ENCODE measurements around the gene LEMD2.

The LEMD2 gene

GRCh38 chr6:33817489-33817888 lies 28.6 kb upstream of the LEMD2 start:
- no peaks in the 10 kb centered on the region for H3K36me3 ChIP-seq (ENCODE audit: insufficient read depth, low read length)

GRCh38 chr6:33816911-33817310 lies 28.0 kb upstream of the LEMD2 start:
- H3K27ac ChIP-seq (ENCODE audit: low read depth, low read length, poor library complexity, severe bottlenecking): no peak overlapping the region
- no peak for TF ChIP-seq EZH2 (IDR thresholded peaks at IDR 0.05; ENCODE audit: borderline replicate concordance, low read length)
- no peak for TF ChIP-seq CTCF (IDR thresholded peaks at IDR 0.05; ENCODE audit: low read length)
- 0 out of 2 replicates have a peak, but pooled peaks cover 8% of the 10 kb centered on the region for H3K27me3 ChIP-seq (ENCODE audit: insufficient read depth, low read length)

More at GRCh38 chr6:33817489-33817888, 28.6 kb upstream of the LEMD2 start:
- H3K4me2 ChIP-seq (ENCODE audit: low read length): no peak overlapping the region
- H2AFZ ChIP-seq (ENCODE audit: low read length): no peak overlapping the region
- no peaks in the 10 kb centered on the region for H3K9me2 ChIP-seq (ENCODE audit: low read depth, low read length)
- no peaks in the 10 kb centered on the region for H3K79me2 ChIP-seq (ENCODE audit: insufficient read depth, low read length)
- no peak for TF ChIP-seq CTCF (IDR thresholded peaks at IDR 0.05; ENCODE audit: low read length)
- no peak for TF ChIP-seq EZH2 (IDR thresholded peaks at IDR 0.05; ENCODE audit: borderline replicate concordance, low read length)
- no peaks in the 10 kb centered on the region for H3K9me3 ChIP-seq (ENCODE audit: low read length)
- H3K4me3 ChIP-seq (ENCODE audit: low read depth, low read length, poor library complexity, severe bottlenecking): no peak overlapping the region
- H4K20me1 ChIP-seq (ENCODE audit: insufficient read depth, low read length): no peaks in the 10 kb centered on the region
- H3K27me3 ChIP-seq (ENCODE audit: insufficient read depth, low read length): 0 out of 2 replicates have a peak, but pooled peaks cover 8% of the 10 kb centered on the region
- no peak overlapping the region for H3K27ac ChIP-seq (ENCODE audit: low read depth, low read length, poor library complexity, severe bottlenecking)
- no peaks in the 10 kb centered on the region for H3F3A ChIP-seq (ENCODE audit: insufficient read depth, low read length)
- no peaks in the 10 kb centered on the region for H3K4me1 ChIP-seq (ENCODE audit: insufficient read depth, low read length, severe bottlenecking)
- no peak overlapping the region for H3K9ac ChIP-seq (ENCODE audit: low read length)

GRCh38 chr6:33815854-33816253 lies 26.9 kb upstream of the LEMD2 start:
- Histone ChIP-seq H3K4me2 (ENCODE audit: low read length) (no peak overlapping the region), H4K20me1 (ENCODE audit: insufficient read depth, low read length) (no peaks in the 10 kb centered on the region), H3K4me1 (ENCODE audit: insufficient read depth, low read length, severe bottlenecking) (no peaks in the 10 kb centered on the region), H3K36me3 (ENCODE audit: insufficient read depth, low read length) (no peaks in the 10 kb centered on the region), H3F3A (ENCODE audit: insufficient read depth, low read length) (no peaks in the 10 kb centered on the region), H3K9ac (ENCODE audit: low read length) (no peak overlapping the region), H3K9me2 (ENCODE audit: low read depth, low read length) (no peaks in the 10 kb centered on the region), H3K27me3 (ENCODE audit: insufficient read depth, low read length) (0 out of 2 replicates have a peak, but pooled peaks cover 3% of the 10 kb centered on the region), H3K4me3 (ENCODE audit: low read depth, low read length, poor library complexity, severe bottlenecking) (no peak overlapping the region), H3K79me2 (ENCODE audit: insufficient read depth, low read length) (no peaks in the 10 kb centered on the region), H3K9me3 (ENCODE audit: low read length) (no peaks in the 10 kb centered on the region), H3K27ac (ENCODE audit: low read depth, low read length, poor library complexity, severe bottlenecking) (no peak overlapping the region), H2AFZ (ENCODE audit: low read length) (no peak overlapping the region)
- TF ChIP-seq CTCF (IDR thresholded peaks at IDR 0.05; ENCODE audit: low read length) (no peak), EZH2 (IDR thresholded peaks at IDR 0.05; ENCODE audit: borderline replicate concordance, low read length) (no peak)

More at GRCh38 chr6:33816911-33817310, 28.0 kb upstream of the LEMD2 start:
- no peaks in the 10 kb centered on the region for H3K9me3 ChIP-seq (ENCODE audit: low read length)
- no peaks in the 10 kb centered on the region for H3K4me1 ChIP-seq (ENCODE audit: insufficient read depth, low read length, severe bottlenecking)
- H3K4me3 ChIP-seq (ENCODE audit: low read depth, low read length, poor library complexity, severe bottlenecking): no peak overlapping the region
- no peak overlapping the region for H2AFZ ChIP-seq (ENCODE audit: low read length)
- no peaks in the 10 kb centered on the region for H3K36me3 ChIP-seq (ENCODE audit: insufficient read depth, low read length)
- no peak overlapping the region for H3K4me2 ChIP-seq (ENCODE audit: low read length)
- no peaks in the 10 kb centered on the region for H4K20me1 ChIP-seq (ENCODE audit: insufficient read depth, low read length)
- H3K9me2 ChIP-seq (ENCODE audit: low read depth, low read length): no peaks in the 10 kb centered on the region
- H3F3A ChIP-seq (ENCODE audit: insufficient read depth, low read length): no peaks in the 10 kb centered on the region
- H3K9ac ChIP-seq (ENCODE audit: low read length): no peak overlapping the region
- no peaks in the 10 kb centered on the region for H3K79me2 ChIP-seq (ENCODE audit: insufficient read depth, low read length)

Measured in OCI-LY1 (cell line).